DMS79 (cell line): ENCODE data around the gene DOCK2.

Experiments
- DNase-seq: peaks from one replicate; lab custom pipeline; 2025; lab: John Stamatoyannopoulos, UW

Gene DOCK2

GRCh38 chr5:169691471-169691870 lies 54.4 kb downstream of the DOCK2 start:
- DNase-seq, result no peak

GRCh38 chr5:169694091-169694625 lies 57.1 kb downstream of the DOCK2 start:
- DNase-seq, result no peak

- no peak for DNase-seq
Measured at GRCh38 chr5:169695025-169695625, 58.0 kb downstream of the DOCK2 start.

GRCh38 chr5:169695919-169696490 lies 58.9 kb downstream of the DOCK2 start:
- no peak for DNase-seq

- no peak for DNase-seq
Measured at GRCh38 chr5:169696621-169697510, 59.8 kb downstream of the DOCK2 start.

GRCh38 chr5:169697511-169697890 lies 60.4 kb downstream of the DOCK2 start:
- no peak for DNase-seq

- no peak for DNase-seq
Measured at GRCh38 chr5:169697976-169698375, 60.9 kb downstream of the DOCK2 start.

- DNase-seq, result no peak
Measured at GRCh38 chr5:169700611-169701010, 63.5 kb downstream of the DOCK2 start.

- DNase-seq, result no peak
Measured at GRCh38 chr5:169701910-169702451, 64.9 kb downstream of the DOCK2 start.

GRCh38 chr5:169702693-169703481 lies 65.8 kb downstream of the DOCK2 start:
- no peak for DNase-seq

- no peak for DNase-seq
Measured at GRCh38 chr5:169703813-169704212, 66.7 kb downstream of the DOCK2 start.

GRCh38 chr5:169705322-169705721 lies 68.2 kb downstream of the DOCK2 start:
- DNase-seq, result no peak

- no peak for DNase-seq
Measured at GRCh38 chr5:169706071-169706470, 69.0 kb downstream of the DOCK2 start.

GRCh38 chr5:169706758-169707450 lies 69.8 kb downstream of the DOCK2 start:
- DNase-seq, result no peak

- DNase-seq, result no peak
Measured at GRCh38 chr5:169707686-169708085, 70.6 kb downstream of the DOCK2 start.

GRCh38 chr5:169710675-169711074 lies 73.6 kb downstream of the DOCK2 start:
- DNase-seq, result no peak

GRCh38 chr5:169711551-169712225 lies 74.6 kb downstream of the DOCK2 start:
- no peak for DNase-seq

- no peak for DNase-seq
Measured at GRCh38 chr5:169712428-169712827, 75.4 kb downstream of the DOCK2 start.

GRCh38 chr5:169716287-169716686 lies 79.2 kb downstream of the DOCK2 start:
- DNase-seq, result no peak

GRCh38 chr5:169717288-169717687 lies 80.2 kb downstream of the DOCK2 start:
- DNase-seq, result no peak
